GM18909 (cell line): Measurements from ENCODE around the gene PLEKHO2.
A peak's percentile ranks its signal among the peaks of the same experiment; 100 is the strongest.

Experiments used
- ATAC-seq: cut with Tn5 transposase; IDR thresholded peaks from one replicate; pipeline ENCODE4 v1.9.1; 2021; ENCODE audit warnings: mild to moderate bottlenecking; ENCODE audit not compliant: unreplicated experiment, poor library complexity

Gene PLEKHO2

DNA sequence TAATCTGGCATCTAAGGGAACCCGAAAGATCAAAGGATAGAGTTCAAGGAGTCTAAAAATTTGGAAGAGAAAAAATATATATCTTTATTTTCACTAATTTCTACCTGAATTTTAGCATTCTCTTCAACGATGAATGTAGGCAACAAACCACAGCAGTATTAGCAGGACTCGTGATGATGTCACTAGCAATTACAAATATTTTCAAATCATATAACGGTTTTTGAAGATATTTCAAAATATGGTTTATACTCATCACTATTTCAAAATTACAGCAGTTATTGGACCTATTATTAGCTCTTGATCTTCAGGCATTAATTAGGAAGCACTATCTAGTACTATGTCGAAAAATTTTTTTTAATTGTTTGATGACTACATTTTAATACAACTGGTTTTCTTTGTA lies 43.0 kb downstream of the PLEKHO2 start:
- no peak for ATAC-seq

DNA sequence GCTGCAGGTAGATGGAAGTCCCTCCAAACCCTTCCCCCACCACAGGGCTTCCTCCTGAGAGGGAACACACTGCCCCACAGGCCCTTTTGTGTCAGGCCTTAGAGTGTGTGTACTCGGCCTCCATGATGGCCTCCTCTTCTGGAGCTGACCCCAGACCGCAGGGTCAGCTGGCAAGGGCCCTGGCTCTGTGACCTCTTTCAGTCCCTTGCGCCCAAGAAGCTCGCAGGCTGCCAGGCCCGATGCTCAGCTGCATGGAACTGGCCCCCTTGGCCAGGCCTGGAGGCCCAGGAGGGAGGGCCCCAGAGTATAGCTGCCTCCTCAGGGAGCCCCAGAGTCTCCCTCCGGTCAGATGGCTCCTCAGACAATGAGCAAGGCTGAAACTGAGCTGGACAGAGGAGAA lies 46.6 kb downstream of the PLEKHO2 start:
- ATAC-seq = no peak

DNA sequence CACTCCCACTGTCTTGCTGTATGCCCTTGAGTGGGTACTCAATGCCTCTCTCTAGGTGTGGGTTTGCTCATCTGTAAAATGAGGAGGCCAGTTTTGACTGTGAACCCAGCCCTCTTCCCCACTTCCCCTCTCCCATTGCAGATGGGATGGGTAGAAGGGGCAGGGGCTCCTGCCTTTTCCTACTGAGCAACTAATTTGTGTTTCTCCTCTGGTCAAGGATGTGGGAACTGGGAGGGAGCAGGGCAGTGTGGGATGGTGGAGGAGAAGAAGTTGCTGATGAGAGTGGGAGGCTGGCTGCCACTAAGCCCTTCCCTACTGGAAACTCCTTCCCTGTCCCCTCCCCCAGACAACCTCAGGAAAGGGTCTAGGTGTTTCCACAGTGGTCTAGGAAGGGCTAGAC lies 49.8 kb downstream of the PLEKHO2 start:
- ATAC-seq = no peak

DNA sequence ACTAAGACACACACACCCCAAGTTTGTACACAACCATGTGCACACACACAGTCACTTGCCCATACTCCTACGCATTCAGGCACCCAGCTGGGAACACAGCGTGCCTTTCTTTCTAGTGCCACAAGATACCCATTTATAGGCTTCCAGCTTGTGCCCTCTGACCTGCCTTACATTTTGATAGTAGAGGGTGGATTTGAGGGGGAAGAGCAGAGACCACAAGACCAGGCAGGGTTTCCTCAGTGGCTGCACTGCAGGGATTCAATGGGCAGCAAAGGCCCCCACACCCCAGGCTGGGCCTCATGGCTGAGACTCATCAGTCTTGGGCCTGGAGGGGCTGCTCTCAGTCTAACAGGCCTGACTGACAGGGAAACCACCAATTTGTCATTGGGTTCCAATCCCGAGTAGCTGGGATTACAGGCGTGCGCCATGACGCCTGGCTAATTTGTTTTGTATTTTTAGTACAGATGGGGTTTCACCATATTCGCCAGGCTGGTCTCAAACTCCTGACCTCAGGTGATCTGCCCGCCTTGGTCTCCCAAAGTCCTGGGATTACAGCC lies 51.2 kb downstream of the PLEKHO2 start:
- no peak for ATAC-seq

DNA sequence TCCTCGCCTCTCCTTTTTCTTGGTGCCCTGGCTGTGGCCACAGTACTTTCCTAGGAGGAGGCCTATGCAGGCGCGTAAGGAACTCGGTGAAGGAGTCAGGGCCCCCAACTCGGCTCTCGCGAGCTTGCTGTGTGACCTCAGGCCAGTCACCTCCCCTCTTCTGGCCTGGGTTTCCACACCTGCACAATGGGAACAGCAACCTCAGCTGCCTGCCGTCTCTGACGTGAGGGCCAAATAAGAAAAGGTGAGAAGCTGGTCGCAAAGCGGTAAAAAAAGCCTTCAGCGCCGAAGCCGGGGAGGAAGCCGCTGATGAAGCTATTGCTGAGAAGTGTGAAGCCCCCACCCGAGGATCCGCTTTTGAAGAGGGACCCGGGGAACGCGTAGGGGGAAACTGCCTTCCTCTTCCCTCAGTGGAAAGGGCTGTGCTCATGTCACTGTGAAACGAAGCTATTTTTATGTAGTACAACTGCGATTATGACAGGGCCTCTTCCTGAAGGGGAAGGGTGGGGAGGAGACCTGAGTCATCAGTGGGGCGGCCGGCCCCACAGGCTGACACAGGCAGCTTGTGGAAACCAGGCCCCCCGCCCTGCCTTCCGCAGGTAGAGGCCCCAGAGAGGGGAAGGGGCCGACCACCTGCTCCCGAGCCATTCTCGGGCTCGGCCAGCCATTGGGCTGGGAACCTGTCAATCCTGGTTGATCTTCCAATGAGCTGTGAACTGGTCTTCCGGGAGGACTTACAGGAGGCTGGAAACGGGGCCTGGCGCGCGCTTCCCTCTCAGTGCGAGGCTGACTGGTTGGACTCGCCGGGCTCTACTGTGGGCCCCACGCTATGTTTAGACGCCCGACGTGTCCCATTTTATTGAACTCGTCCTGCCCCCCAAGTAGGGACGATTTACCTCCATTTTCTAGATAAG lies 52.0 kb downstream of the PLEKHO2 start:
- peak; percentile 69 for ATAC-seq

DNA sequence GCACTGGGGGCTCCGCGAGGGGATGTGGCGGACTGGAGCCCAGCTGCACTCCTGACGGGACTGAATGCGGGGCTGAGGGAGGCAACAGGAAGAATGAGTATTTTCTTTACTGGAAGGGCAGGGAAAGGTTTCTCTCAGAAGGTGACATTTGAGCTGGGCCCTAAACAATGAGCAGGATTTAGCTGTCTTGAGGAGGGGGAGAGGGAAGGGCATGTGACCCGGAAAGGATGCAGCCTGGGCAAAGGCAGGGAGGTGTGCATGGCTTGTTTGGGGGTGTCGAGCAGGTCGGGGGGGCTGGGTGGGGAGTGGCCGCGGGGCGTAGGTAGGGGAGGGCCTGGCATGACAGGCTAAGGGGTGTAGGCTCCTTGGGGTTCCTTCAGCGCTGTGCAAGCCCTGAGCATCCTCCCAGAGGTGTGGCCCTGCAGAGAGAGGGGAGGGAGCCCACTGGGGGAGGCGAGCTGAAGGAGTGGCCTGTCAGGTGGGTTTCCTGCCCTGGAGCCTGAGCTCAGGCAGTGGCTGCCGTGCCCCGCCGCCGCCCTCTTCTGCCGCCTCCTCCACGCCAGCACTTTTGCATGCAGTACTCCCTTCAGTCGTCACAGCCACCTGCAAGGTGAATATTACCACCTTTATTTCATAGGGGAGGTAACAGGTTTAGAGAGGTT lies 52.8 kb downstream of the PLEKHO2 start:
- peak; percentile 41 for ATAC-seq

DNA sequence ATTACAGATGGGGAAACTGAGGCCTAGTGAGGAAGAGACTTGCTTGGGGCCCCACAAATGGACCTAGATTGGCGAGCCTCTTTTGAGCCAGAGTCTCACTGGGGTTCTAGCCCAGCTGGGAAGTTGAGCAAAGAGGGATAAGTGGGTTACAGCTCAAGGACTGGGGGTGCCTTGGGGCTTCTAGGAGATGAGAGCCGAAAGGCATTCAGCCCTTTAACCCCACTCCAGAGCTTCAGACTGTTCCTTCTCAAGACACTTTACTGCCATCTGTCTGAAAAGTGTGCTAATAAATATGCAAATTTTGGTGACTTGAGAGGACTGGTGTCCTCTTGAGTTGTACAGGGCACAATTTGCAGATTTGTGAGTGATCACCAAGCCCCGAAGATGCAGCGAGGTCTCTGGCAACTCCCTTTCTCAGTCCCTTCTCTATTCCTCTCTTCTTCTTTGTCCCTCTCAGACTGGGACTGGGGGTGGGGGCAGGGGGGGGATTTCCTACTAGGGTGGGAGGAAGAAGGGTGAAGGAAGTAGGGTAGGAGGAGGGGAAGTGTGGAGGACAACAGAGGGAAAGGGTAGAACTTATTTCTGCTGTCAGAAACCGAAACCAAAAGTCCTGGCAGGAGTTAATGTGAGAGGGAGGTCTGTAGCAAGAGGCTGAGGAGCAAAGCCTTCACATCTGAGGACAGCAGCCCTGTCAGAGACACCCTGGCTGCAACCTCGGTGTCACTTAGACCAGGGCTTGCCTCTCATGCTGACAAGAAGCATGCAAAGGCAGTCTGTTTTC lies 53.8 kb downstream of the PLEKHO2 start:
- peak; percentile 25 for ATAC-seq

DNA sequence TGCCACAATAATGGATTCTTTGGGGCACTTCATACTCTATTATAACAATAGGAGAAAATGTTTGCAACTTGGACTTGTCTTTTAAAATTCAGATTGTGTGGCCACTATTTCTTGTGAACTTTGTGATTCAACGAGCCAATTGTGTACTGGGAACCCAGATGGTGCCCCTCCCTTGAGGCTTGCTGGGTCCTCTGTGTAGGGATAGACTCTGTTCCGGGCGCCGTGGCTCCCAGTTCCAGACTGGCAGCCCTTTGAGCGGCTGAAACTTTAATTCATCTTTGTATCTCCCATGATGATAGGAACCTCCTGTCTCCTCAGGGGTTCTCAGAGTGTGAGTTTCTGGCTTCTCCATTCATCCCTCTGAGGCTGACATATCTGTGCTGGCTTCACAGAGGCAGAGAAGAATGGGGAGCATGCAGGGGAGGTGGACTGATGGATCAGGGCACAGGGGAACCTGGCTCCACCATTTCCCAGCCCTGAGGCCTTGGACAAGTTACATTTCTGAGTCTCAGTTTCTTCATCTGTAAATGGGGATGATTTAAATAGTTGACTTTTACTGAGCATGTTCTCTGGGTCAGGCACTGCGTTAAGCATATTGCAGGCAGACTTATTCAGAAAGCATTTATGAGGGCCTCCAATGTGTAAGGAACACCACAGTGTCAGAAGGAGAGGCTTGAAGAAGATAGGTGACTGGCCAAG lies 54.8 kb downstream of the PLEKHO2 start:
- no peak for ATAC-seq

DNA sequence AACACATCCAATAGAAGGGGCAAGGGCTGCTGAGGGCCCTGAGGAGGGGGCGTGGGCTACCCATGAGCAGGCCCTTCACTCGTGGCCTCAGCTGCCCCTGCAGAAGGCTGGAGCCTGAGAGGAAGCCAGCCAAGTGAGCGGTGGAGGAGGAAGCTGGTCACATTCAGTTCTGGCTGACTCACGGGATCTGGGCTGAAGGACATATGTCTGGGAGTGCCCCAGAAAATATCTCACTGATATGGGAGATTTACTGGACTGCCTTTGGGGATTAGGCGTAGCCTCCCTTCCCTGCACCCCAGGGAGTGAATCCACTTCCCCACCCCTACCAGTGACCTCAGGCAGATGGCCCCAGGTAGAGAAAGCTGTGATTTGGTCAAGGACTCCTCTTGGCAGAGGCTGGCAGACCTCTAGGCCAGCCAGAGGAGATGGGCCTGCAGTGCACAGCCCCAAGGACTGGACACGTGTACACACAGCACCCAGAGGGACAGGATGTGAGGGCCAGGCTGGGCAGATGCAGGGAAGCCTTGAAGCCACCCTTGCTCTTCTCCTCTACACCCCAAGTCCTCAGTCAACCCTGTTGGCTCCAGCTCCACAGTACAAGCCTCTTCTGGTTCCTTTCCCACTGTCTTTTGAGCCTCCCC lies 55.8 kb downstream of the PLEKHO2 start:
- ATAC-seq = no peak

DNA sequence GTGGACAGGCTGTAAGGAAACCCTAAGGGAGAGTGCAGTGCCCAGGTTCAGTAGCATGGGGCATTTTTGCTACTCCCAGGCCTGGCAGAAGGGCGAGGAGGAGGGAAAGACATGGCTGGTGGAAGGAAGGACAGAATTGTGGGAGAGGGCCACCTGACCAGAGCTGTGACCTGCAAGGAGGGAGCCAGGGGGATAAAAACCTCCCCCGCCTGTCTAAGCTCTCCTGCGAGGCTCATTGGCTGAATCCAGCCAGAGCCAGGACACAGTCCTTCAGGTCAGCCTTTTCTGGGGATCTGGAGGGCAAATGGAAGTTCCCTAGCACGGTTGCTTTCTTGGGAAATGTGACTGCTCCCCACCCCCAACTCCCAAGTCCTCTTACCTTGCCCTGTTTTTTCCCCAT lies 56.7 kb downstream of the PLEKHO2 start:
- no peak for ATAC-seq

DNA sequence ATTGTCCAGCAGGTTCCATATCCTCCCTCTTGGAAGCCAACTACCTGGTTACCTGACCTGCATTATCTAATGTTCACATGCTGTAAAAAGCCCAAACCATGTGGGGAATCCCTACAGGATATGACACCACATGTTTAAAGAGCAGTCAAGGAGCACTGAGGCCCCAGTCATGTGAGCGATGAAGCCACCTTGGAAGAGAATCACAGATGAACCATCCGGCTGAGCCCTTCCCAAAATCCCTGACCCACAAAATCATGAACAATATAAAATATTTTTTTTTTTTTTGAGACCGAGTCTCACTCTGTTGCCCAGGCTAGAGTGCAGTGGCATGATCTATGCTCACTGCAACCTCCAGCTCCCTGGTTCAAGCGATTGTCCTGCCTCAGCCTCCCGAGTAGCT lies 59.4 kb downstream of the PLEKHO2 start:
- ATAC-seq = no peak

DNA sequence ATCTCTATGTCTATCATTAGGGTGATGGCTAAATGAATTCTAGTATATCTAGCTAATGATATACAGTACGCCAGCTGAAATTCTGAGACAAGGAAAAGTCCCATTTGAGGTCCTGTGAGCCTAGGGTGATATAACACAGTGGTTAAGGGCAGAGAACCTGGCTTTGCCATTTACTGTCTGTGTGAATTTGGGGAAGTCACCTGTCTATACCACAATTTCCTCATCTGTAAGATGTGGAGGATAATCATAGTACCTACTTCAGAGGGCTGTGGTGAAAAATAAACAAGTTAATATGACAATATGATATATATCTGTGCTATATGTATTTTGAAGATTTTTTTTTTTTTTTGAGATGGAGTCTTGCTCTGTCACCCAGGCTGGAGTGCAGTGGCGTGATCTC lies 60.2 kb downstream of the PLEKHO2 start:
- no peak for ATAC-seq

DNA sequence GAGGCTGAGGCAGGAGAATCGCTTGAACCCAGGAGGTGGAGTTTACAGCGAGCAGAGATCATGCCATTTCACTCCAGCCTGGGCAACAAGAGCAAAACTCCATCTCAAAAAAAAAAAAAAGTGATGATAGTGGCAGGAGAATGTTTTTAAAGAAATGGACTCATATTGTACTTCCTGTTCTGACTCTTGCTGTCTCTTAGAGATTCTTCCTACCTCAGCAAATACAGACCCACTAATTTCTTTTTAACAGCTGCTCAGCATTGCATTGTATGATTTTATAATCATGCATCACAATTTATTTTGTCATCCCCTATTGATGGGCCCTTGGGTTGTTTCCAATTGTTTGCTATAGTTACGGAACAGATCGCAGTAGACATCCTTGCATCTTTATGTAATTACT lies 61.1 kb downstream of the PLEKHO2 start:
- no peak for ATAC-seq

DNA sequence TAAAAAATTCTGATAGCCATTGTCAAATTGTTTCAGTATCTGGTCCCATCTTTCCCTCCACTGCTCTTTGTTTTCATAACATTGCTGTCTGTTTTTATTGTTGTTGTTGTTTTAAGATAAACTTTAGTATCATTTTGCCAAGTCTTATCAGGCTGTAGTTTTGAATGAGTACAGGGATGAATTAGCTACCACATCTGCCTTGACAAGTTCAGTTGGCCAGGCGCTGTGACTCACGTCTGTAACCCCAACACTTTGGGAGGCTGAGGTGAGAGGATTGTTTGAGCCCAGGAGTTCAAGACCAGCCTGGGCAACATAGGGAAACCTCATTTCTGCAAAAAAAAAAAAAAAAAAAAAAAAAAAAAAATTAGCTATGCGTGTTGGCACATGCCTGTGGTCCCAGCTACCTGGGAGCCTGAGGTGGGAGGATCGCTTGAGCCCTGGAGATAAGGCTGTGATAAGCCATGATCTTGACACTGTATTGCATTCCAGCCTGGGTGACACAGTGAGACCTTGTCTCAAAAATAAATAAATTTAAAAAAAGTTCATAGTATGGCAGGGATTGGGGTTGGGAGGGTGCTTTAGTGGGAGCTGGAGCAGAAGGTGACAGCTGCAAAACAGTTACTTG lies 61.7 kb downstream of the PLEKHO2 start:
- ATAC-seq = no peak

DNA sequence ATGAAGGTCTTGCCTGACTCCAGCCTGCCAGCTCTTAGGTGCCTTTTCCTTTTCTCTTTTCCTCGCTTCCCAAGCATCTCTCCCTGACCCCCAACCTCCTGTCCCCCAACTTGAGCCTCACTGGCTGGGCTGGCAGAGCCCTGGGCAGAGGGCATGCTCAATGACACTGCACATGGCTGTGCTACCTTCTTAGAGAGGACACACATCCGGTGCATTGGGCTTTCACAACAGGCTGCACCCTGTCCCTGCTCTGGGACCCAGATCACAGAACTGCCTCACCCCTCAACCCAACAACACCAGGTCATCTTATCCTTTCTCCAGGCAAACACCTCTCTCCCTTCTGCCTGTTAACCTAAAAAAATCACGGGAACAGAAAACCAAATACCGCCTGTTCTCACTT lies 62.5 kb downstream of the PLEKHO2 start:
- no peak for ATAC-seq

DNA sequence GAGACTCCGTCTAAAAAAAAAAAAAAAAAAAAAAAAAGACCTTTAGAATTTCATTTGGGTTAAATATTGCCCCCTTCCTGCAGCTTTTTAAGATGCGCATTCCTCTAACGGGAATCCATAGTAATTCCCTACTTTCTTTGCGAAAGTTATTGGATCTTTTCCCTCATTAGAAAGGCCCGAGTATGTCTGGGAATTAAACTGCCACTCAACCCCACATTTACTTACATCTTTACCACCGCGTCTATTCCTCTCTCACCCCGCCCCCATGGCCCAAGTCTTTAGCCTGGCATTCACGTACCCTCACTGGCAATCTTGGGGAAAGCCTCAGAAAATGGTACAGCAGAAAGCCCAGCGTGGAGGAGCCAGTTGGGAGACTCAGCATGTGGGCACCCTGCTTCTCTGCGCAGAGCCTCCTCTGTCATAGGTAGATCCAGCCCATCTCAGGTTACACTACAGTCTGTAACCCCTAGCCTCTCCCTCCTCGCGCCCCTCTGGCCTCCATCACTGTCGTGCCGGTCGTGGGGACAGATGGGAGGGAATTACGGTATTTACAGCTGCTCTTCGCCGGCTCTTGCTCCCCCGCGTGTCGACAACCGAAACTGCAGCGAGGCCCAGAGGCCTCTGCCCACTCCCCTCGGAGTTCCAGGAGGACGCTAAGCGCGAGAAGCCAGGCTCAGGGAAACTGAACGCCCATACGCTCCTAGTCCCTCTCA lies 63.6 kb downstream of the PLEKHO2 start:
- ATAC-seq = no peak

DNA sequence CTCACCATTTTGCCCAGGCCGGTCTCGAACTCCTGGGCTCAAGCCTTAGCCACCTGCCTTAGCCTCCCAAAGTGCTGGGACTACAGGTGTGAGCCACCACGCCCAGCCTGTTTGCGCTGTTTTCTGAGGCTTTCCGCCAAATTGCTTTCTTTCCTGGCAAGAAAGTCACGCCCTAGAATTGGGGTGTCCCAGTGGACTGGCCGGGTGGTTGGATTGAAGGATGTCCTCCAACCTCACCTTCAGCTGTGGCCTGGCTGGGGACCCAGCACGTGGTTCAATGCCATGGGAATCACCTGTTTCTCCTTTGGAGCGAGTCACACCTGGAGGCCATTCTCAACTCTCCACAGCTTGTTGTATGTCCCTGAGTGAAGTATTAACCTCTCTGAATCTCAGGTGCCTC lies 64.2 kb downstream of the PLEKHO2 start:
- ATAC-seq = no peak

DNA sequence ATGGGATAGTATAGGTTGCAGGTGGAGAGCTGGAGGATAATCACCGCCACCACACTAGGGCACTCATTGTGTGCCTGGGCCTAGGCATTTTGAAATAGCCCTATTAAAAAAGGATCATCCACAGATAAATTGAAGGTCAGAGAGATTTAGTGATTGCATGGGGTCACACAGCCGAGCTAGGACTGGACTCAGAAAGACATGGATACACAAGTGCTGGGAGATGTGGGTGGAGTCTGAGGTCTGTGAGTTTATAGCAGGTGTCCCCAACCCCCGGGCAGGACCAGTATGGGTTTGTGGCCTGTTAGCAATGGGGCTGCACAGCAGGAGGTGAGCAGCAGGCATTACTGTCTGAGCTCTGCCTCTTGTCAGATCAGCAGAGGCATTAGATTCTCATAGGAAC lies 64.7 kb downstream of the PLEKHO2 start:
- ATAC-seq = no peak

DNA sequence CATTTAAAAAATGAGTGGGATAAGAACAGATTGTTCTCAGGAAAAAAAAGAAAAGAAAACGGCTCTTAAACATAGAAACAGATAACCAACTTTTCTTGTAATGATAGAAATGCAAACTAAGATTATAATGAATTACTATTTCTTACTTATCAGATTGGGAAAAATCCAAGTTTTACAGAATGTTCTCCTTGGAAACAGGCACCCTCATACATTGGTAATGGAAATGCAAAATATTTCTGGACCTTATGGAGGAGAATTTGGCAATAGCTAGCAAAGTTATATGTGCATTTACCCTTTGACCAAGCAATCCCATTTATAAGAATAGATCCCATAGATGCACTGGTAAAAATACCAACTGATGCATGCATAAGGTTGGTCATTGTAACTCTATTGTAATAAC lies 66.3 kb downstream of the PLEKHO2 start:
- ATAC-seq = no peak
